C1 segment of cervical spinal cord (tissue), 14 donors: ENCODE measurements around the gene SULT1A2.
A peak's percentile ranks its signal among the peaks of the same experiment; 100 is the strongest.
"Not testable (repeated sequence)": the region's sequence is repeated elsewhere in the genome, so short reads cannot be mapped to it uniquely, and the experiment has no call there.

Experiments
- DNase-seq, 14 donors: peaks; one replicate each; lab custom pipeline; 2025; lab: John Stamatoyannopoulos, UW

SULT1A2 gene

DNA sequence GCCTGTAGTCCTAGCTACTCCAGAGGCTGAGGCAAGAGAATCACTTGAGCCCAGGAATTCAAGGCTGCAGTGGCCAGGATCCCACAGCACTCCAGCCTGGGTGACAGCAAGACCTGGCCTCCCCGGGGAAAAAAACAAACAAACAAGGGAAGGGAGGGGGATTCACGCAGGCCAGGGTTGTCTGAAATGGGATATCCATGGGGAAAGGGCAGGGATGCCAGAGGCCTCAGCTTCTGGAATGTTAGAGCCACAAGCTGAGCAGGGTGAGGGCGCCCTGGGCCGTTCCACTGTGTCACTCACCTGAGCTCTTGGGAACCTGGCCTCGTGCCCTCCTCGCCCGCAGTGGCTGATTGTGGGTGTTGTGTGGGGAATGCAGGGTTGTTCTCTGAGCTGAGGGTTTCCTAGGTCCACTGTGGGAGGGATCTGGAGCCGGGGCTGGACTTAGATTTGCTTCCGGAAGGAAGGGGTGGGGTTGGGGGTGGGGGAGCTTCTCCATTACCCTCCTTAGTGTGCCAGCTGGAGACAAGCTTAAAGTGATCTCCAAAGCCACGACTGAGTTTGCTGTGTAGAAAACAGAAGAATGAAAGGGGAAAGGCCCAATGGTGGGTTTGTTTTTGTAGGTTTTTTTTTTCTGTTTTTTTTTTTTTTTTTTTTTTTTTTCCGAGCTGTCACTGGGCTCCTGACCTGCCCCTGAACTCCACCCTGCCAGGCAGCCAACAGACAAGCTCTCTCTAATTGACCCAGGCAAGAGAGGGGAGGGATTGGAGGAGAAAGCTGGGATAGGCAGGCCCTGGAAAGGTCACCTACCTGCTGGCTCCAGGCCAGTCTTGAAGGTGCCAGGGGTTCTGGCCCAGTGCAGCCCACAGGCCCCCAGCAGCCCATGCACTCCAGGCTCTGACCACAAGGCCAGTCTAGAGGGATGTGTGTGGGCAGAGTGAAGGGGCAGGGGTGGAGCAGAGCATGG is 13.1 kb upstream of the SULT1A2 start, which contains the start of gene SULT1A1:
SULT1A1 (minus strand) TSS at position 414 of the 964 bp plus-strand sequence. CDS start 1,189 bp downstream, outside the sequence.
- peak in 1 of 14 donors; percentile 44 for DNase-seq

DNA sequence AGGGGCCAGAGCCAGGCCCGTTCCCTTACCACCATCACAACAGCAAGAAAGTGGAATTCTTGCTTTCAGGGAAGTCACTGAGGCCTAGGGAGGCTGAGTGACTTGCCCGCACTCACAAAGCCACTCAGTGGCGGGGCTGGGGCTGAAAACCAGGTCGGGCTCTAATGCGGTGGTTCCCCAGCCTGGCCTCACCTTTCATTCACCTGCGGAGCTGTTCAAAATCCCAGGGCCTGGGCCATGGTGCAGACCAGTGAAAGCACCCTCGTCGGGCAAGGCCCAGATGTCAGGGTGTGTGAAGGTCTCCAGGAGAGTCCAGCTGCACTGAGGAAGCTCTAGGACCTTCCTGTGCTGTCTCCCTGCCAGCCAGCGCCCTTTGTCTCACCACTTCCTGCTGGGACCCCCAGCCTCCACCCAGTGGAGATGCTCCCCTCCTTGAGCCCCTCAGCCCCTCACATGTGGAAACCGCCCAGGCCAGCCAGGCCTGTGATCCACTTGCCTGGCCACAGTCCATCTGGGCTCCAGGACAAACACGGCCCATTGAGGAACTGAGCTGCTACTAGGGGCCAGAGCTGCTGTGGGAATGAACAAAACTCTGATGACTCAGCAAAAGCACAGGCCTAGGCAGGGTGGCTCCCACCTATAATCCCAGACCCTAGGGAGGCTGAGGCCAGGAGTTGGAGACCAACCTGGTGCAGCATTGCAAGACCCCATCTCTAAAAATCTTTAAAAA is 12.2 kb upstream of the SULT1A2 start:
- DNase-seq, result peak in 5 of 14 donors; percentile 8 to 44 (median 20)

DNA sequence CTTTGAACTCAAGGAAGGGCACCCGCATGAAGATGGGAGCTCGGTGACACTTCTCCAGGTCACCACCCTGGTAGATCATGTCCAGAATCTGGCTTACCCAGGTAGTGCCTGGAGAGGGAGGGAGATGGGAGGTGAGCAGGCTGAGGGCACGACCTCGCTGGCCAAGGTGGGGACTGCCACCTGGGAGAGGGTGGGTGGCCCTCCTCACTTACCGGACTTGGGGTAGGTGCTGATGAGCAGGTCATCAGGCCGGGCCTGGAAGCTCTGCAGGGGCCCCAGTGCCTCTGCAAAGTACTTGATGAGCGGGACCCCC is 11.6 kb upstream of the SULT1A2 start:
- not testable (repeated sequence) for DNase-seq

DNA sequence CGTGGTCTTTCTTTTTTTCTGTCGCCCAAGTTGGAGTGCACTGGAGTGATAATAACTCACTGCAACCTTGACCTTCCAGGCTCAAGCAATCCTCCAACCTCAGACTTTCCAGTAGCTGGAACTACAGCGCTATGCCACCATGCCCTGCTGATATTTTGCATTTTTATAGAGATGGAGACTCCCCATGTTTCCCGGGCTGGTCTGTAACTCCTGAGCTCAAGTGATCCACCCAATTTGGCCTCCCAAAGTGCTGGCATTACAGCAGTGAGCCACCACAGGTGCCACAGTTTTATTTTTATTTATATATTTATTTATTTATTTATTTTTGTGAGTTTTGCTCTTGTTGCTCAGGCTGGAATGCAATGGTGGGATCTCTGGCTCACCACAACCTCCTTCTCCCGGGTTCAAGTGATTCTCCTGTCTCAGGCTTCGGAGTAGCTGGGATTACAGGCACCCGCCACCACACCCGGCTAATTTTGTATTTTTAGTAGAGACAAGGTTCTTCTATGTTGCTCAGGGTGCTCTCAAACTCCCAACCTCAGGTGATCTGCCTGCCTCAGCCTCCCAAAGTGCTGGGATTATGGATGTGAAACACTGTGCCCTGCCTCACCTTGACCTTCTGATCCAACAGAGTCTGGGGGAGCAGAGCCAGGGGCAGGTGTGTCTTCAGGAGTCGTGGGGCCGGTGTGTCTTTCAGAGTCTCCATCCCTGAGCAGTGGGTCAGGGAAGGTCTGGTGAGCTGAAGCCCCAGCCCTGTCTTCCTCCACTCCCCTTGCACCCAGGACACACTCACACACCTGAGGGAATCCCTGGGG is 11.0 kb upstream of the SULT1A2 start:
- not testable (repeated sequence) for DNase-seq

DNA sequence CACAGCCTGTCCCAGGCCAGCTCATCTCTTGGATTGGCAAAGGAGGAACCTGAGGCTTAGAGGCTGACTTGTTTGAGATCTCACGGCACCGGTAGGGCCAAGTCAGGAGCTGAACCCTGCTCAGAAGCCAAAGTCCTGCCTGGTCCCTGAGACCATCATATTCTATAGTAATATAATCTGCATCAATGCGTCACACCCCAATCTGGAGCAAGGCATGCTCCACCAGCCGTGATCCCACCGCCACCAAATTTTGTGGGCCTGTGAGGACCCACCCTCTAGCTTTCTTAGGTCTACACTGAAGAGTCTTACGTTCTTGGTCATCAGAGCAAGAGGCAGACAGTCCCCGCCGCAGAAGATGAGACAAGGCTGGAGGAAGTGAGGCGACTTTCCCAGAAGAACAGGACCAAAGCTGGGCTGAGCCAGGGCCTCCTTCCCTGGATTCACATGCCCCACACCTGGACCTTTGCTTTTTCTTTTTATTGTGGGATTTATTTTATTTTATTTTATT is 10.3 kb upstream of the SULT1A2 start:
- DNase-seq, result no peak

GRCh38 chr16:28606291-28607115 is 9.7 kb upstream of the SULT1A2 start:
- no peak for DNase-seq

- no peak for DNase-seq
Measured at GRCh38 chr16:28604186-28604565, 7.3 kb upstream of the SULT1A2 start.

- DNase-seq, result peak in 1 of 14 donors; percentile 16
Measured at GRCh38 chr16:28603381-28604185, 6.7 kb upstream of the SULT1A2 start.

DNA sequence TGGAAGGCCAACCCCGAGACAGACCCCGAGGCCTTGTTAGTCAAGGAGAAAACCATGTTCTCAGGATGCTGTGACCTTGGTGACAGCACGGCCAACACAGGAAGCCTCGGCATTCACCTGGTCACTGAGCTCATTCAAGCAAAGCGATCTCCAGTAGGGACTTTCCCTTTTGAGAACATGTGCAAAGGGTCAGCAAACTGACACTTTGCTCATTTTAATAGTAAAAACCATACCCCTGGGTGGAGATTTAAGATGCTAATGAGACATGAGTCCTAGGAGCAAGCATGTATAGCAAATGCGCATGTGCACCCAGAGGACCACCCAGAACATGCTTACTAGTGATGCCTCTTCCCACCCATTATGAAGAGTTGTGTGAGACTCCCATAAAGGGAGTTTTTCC is 5.7 kb upstream of the SULT1A2 start:
- DNase-seq, result no peak

- not testable (repeated sequence) for DNase-seq
Measured at GRCh38 chr16:28602062-28602461, 5.2 kb upstream of the SULT1A2 start.

DNA sequence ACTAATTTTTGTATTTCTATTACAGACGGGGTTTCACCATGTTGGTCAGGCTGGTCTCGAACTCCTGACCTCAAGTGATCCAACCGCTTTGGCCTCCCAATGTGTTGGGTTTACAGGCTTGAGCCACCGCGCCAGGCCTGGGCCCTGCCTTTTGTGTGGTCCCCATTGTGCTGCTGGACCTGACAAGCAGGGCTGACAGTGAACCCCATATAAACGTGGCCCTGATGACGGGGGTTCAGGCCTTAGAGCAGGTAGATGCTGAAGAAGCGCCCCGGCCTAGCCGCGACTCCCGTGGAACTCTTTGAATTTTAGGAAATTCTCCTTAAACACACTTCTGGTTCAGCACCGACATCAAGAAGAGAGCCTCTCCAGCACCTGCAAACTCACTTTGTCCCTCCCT is 4.7 kb upstream of the SULT1A2 start:
- not testable (repeated sequence) for DNase-seq

GRCh38 chr16:28600965-28601364 is 4.1 kb upstream of the SULT1A2 start:
- not testable (repeated sequence) for DNase-seq

- DNase-seq, result not testable (repeated sequence)
Measured at GRCh38 chr16:28599377-28600285, 2.8 kb upstream of the SULT1A2 start.

DNA sequence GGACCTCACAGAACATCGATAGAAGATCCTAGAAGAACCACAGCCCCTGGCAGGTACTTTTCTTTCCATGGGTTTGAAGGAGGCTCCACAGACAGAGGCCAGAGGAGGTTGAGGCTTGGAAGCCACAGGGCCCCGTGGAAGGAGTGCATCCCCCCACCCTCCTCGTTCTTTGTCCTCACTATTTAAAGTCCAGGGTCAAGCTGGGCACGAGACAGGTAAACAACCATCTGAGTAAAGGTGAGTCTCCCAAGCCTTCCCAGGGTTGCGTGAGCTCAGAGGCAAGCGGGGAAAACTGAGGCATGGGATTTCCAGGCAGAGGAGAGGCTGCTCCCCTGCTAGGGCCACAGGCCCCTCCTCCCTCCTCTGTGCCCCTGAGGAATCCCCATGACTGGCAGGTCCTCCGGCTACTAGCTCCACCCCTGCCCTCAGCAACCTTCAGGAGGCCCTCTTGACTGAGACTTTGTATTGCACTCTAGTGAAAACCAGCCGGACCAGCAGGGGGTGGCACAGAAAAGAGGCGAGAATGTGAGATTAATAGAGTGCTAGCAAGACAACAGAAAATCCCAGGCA is 927 bp upstream of the SULT1A2 start:
- DNase-seq, result no peak

DNA sequence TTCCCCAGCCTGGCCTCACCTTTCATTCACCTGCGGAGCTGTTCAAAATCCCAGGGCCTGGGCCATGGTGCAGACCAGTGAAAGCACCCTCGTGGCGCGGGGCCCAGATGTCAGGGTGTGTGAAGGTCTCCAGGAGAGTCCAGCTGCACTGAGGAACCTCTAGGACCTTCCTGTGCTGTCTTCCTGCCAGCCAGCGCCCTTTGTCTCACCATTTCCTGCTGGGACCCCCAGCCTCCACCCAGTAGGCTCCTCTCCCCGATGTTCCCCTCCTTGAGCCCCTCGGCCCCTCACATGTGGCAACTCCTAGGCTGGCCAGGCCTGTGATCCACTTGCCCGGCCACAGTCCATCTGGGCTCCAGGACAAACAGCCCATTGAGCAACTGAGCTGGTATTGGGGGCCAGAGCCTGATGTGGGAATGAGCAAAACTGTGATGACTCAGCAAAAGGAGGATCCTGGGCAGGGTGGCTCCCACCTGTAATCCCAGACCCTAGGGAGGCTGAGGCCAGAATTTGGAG is 677 bp downstream of the SULT1A2 start:
- DNase-seq, result no peak

DNA sequence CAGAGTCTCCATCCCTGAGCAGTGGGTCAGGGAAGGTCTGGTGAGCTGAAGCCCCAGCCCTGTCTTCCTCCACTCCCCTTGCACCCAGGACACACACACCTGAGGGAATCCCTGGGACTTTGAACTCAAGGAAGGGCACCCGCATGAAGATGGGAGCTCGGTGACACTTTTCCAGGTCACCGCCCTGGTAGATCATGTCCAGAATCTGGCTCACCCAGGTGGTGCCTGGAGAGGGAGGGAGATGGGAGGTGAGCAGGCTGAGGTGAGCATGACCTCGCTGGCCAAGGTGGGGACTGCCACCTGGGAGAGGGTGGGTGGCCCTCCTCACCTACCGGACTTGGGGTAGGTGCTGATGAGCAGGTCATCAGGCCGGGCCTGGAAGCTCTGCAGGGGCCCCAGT is 1.4 kb downstream of the SULT1A2 start:
- DNase-seq, result not testable (repeated sequence)

GRCh38 chr16:28592979-28593553 is 3.8 kb downstream of the SULT1A2 start:
- DNase-seq, result no peak

DNA sequence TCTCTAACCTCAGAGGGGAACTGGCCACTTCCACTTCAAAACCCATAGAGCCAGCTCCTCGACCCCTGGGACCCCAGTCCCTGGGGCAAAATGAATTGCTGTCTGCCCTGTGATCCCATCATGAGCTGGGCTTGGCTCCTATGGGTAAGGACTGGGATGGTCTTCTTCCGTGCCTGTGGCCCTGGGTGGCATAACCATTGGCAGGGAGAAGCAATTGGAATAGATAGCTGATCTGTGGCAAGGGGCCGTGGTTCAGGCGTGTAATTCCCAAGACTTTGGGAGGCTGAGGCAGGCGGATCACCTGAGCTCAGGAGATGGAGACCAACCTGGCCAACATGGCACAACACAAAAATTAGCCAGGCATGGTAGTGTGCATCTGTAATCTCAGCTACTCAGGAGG is 4.3 kb downstream of the SULT1A2 start:
- DNase-seq, result no peak
